ENCODE data around the gene GAL3ST3.
"Not testable (repeated sequence)": the region's sequence is repeated elsewhere in the genome, so short reads cannot be mapped to it uniquely, and the experiment has no call there.

GAL3ST3 gene

DNA sequence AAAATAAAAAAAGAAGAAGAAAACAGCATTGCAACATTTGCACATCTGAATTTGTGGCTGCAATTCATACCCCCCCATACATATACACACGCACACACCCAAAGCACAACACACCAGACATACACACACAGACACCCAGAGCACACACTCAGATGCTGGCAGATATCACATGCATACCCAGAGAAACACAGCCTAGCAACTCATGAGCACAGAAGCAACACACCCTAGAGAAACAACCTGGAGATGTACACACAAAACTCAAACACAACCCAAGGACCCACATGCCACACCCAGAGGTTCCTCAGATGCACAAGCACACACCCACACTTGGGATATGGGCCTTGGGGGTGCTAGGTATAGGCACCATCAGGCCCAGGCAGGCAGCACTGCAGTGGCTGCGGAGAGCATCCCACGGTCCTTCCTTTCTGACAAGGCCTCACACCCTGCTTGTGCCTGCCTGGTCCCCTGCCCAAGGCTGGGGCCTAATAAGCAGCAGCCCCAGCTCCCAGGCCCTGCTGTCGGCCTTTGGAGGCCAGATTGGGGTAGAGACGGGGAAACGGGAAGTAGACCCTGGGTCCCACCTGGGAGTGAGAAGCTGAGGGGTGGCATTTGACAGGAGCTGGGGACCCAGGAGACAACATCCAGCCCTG, 34.0 kb downstream of the GAL3ST3 start:
- TF ChIP-seq CTCF (IDR thresholded peaks at IDR 0.05; ENCODE audit: control insufficient read depth, insufficient read depth, low read depth, low read length, missing control alignments): no peak
- DNase-seq (ENCODE audit: low read depth): no peak

DNA sequence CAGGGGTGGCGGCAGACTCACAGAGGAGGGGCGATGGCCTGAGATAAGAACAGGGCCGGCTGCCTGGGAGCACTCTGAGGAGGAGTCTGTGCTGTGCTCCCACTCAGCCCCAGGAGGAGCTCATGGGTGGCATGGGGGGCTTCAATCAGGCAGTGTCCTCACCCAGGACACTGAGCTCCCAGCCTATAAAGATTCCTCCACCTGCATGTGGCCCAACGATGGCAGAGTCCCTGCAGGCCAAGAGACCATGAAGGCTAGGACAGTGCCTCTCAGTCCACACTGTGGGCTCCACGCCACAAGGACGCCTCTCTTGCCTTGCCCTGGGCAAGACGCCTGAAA, 35.2 kb downstream of the GAL3ST3 start:
- DNase-seq (ENCODE audit: low read depth): no peak
- no peak overlapping the region for H3K4me3 ChIP-seq (ENCODE audit: control insufficient read depth, low read depth, low read length)
- no peak for TF ChIP-seq CTCF (IDR thresholded peaks at IDR 0.05; ENCODE audit: control insufficient read depth, insufficient read depth, low read depth, low read length, missing control alignments)

More for the DNA sequence above, 34.0 kb downstream of the GAL3ST3 start:
- no peak overlapping the region for H3K4me3 ChIP-seq (ENCODE audit: control insufficient read depth, low read depth, low read length)

DNA sequence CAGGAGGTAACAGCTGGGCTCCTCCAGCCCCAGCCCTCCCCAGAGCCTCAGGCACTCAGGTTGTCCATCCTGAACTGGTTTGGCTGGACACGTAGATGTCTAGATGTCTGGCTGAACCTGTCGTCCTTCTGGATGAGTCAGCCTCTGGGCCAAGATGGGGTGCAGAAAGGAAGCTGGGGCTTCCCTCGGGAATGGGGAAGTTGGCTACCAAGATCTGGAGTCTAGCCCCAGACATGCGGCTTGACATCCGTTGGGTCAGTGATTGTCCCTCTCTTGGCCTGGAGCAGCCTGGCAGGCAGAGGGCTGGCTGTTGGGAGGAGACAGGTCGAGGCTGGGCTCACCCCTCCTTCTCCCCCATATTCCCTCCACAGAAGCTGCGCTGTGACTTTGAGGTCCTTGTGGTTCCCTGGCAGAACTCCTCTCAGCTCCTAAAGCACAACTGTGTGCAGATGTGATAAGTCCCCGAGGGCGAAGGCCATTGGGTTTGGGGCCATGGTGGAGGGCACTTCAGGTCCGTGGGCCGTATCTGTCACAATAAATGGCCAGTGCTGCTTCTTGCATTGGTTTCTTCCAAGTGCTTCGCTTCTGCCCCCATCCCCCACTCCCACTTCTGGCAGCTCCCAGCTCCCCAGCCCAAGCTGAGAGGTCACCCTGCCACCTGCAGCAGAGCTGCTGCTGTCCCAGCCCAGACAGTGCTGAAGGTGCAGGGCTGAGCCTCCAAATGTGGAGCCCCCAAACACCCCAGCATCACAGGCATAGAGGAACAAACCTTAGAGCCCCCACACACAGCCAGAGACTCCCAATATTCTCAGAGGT, 35.8 kb downstream of the GAL3ST3 start:
- H3K4me3 ChIP-seq (ENCODE audit: control insufficient read depth, low read depth, low read length): no peak overlapping the region
- no peak for TF ChIP-seq CTCF (IDR thresholded peaks at IDR 0.05; ENCODE audit: control insufficient read depth, insufficient read depth, low read depth, low read length, missing control alignments)
- DNase-seq (ENCODE audit: low read depth): no peak

- no peak for TF ChIP-seq CTCF (IDR thresholded peaks at IDR 0.05; ENCODE audit: control insufficient read depth, insufficient read depth, low read depth, low read length, missing control alignments)
- DNase-seq (ENCODE audit: low read depth): no peak
- H3K4me3 ChIP-seq (ENCODE audit: control insufficient read depth, low read depth, low read length): no peak overlapping the region
These were observed 36.5 kb downstream of the GAL3ST3 start for GRCh38 chr11:66012371-66012945.

GRCh38 chr11:66011785-66012303, 37.1 kb downstream of the GAL3ST3 start, which contains the start of gene CST6:
CST6 (plus strand) TSS chr11:66012008; CDS start chr11:66012045, 37 bp downstream.
- no peak within 1 kb of the TSS for H3K4me3 ChIP-seq (ENCODE audit: control insufficient read depth, low read depth, low read length)
- no peak for DNase-seq (ENCODE audit: low read depth)
- no peak for TF ChIP-seq CTCF (IDR thresholded peaks at IDR 0.05; ENCODE audit: control insufficient read depth, insufficient read depth, low read depth, low read length, missing control alignments)

GRCh38 chr11:66011239-66011784, 37.6 kb downstream of the GAL3ST3 start:
- no peak overlapping the region for H3K4me3 ChIP-seq (ENCODE audit: control insufficient read depth, low read depth, low read length)
- TF ChIP-seq CTCF (IDR thresholded peaks at IDR 0.05; ENCODE audit: control insufficient read depth, insufficient read depth, low read depth, low read length, missing control alignments): no peak
- no peak for DNase-seq (ENCODE audit: low read depth)

GRCh38 chr11:66010036-66010435, 38.9 kb downstream of the GAL3ST3 start:
- not testable (repeated sequence) for H3K4me3 ChIP-seq (ENCODE audit: control insufficient read depth, low read depth, low read length); DNase-seq (ENCODE audit: low read depth)

Measured in AG09309 (cell line).